HL-60/S4 (cell line): ENCODE results near the gene NAB2.

ENCODE experiments used
- in situ Hi-C: fragments of 300-500 bp; cut with MboI; formaldehyde crosslinking; loops from 2 replicates; pipeline ENCODE4 v1.14.3; 2022; ENCODE audit warnings: low sequenced_read_pairs

NAB2 gene

GRCh38 chr12:57109207-57110103, 20.5 kb downstream of the NAB2 start:
- in situ Hi-C loops, result loop anchor here (10.0 to 25.0 kb wide), 2 partner anchors 95 to 347 kb away; partner anchors contain the start of genes HSD17B6, PRIM1 and TAC3

GRCh38 chr12:57110104-57111030, 21.5 kb downstream of the NAB2 start:
- in situ Hi-C loops, result loop anchor here (10.0 to 25.0 kb wide), 2 partner anchors 96 to 348 kb away; partner anchors contain the start of genes HSD17B6, PRIM1 and TAC3

- in situ Hi-C loops, result loop anchor here (10.0 to 25.0 kb wide), 2 partner anchors 96 to 349 kb away; partner anchors contain the start of genes HSD17B6, PRIM1 and TAC3
Measured at GRCh38 chr12:57111031-57111734, 22.3 kb downstream of the NAB2 start, which contains the start of gene STAT6. STAT6 (minus strand) TSS chr12:57111362; CDS start chr12:57108278, 3,084 bp downstream.

GRCh38 chr12:57112492-57113294, 23.8 kb downstream of the NAB2 start:
- in situ Hi-C loops, result loop anchor here (10.0 to 25.0 kb wide), 2 partner anchors 98 to 350 kb away; partner anchors contain the start of genes HSD17B6, PRIM1 and TAC3

GRCh38 chr12:57116580-57117281, 27.8 kb downstream of the NAB2 start:
- in situ Hi-C loops, result loop anchor here (10.0 to 25.0 kb wide), 2 partner anchors 102 to 354 kb away; partner anchors contain the start of genes HSD17B6, PRIM1 and TAC3

- in situ Hi-C loops, result loop anchor here (10.0 to 25.0 kb wide), 2 partner anchors 104 to 356 kb away; partner anchors contain the start of genes HSD17B6, PRIM1 and TAC3
Measured at GRCh38 chr12:57118711-57119271, 29.9 kb downstream of the NAB2 start.

GRCh38 chr12:57119294-57120085, 30.6 kb downstream of the NAB2 start:
- in situ Hi-C loops, result loop anchor here (5.0 to 25.0 kb wide), 3 partner anchors 58 to 357 kb away; partner anchors contain the start of genes HSD17B6, PRIM1 and TAC3

- in situ Hi-C loops, result loop anchor here (5.0 to 25.0 kb wide), 2 partner anchors 57 to 358 kb away; partner anchors contain the start of genes HSD17B6 and PRIM1
Measured at GRCh38 chr12:57120718-57121117, 31.8 kb downstream of the NAB2 start.

GRCh38 chr12:57123813-57124212, 34.9 kb downstream of the NAB2 start:
- in situ Hi-C loops, result loop anchor here (5.0 to 25.0 kb wide), 2 partner anchors 53 to 362 kb away; partner anchors contain the start of genes HSD17B6 and PRIM1

GRCh38 chr12:57124261-57124877, 35.5 kb downstream of the NAB2 start:
- in situ Hi-C loops, result loop anchor here (5.0 to 25.0 kb wide), 2 partner anchors 53 to 362 kb away; partner anchors contain the start of genes HSD17B6 and PRIM1

- in situ Hi-C loops, result no loop called here
Measured at GRCh38 chr12:57126061-57126460, 37.1 kb downstream of the NAB2 start.

GRCh38 chr12:57126561-57126960, 37.6 kb downstream of the NAB2 start:
- in situ Hi-C loops, result no loop called here

GRCh38 chr12:57127101-57127725, 38.3 kb downstream of the NAB2 start:
- in situ Hi-C loops, result no loop called here

GRCh38 chr12:57127726-57128518, 39.0 kb downstream of the NAB2 start, which contains the start of gene LRP1:
LRP1 (plus strand) TSS chr12:57128483; CDS start chr12:57128965, 482 bp downstream.
- in situ Hi-C loops, result no loop called here

GRCh38 chr12:57128519-57129247, 39.8 kb downstream of the NAB2 start:
- in situ Hi-C loops, result no loop called here
